DMS 273 (cell line): ENCODE data around the gene PRKAR2A.
A peak's percentile ranks its signal among the peaks of the same experiment; 100 is the strongest.
"Not testable (repeated sequence)": the region's sequence is repeated elsewhere in the genome, so short reads cannot be mapped to it uniquely, and the experiment has no call there.

Experiments
- DNase-seq: peaks from one replicate; lab custom pipeline; 2025; ENCODE audit not compliant: unreplicated experiment; lab: John Stamatoyannopoulos, UW

Gene PRKAR2A

GRCh38 chr3:48782046-48782445, 65.6 kb downstream of the PRKAR2A start:
- no peak for DNase-seq

- not testable (repeated sequence) for DNase-seq
Measured at GRCh38 chr3:48778565-48778964, 69.1 kb downstream of the PRKAR2A start.

DNA sequence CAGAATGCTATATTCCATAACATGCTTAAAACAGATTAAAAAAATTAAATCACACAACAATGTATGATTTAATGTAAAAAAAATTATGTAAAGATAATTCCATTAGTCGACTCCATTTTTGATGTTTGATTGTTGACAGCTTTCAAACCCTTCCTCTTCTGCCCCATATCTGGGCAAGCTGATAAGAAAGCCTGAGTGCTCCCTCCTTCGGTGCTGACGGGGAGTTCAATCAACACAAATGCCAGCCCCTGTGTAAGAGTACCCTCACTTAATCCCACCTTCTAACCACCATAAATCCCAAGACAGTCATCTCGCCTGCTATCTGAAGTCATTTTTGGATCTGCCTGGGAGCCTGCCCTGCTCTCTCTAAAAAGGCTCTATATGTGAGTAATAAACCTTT, 70.8 kb downstream of the PRKAR2A start:
- DNase-seq, result no peak

DNA sequence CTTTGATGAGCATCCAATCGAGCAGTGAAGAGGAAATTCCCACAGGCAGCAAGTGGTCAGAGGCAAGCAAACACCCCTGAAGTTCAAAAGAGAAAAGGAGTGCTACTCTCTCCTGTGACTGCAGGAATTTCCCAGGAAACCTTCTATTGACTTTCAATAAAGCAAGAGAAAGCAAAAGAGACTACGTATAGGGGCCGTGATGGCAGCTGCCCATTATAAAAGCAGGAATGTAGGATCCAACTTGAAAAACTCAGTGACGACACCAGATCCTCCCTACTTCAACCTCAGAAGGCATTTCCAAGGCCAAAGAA, 77.5 kb downstream of the PRKAR2A start:
- DNase-seq, result no peak

GRCh38 chr3:48765376-48765775, 82.3 kb downstream of the PRKAR2A start:
- DNase-seq, result peak; percentile 8

GRCh38 chr3:48762816-48763215, 84.9 kb downstream of the PRKAR2A start:
- no peak for DNase-seq

GRCh38 chr3:48759991-48760540, 87.6 kb downstream of the PRKAR2A start:
- DNase-seq, result not testable (repeated sequence)

GRCh38 chr3:48759531-48759930, 88.1 kb downstream of the PRKAR2A start:
- not testable (repeated sequence) for DNase-seq

DNA sequence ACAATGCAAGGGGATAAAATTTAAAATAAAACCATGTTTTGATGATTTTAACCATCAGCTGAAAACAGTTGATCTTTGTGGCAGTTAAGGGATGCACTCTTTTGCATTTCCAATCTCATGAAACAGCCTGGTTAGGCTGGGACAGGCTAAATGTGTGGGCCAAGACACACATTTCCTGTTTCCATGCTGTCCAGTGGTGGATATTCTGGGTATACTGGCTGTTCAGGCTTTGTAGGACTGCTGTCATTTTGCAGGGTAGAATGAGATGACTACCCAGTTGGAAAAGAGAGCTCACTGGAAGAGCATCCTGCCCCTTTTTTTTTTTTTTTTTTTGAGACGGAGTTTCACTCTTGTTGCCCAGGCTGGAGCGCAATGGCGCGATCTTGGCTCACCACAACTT, 88.6 kb downstream of the PRKAR2A start:
- no peak for DNase-seq

GRCh38 chr3:48756640-48757039, 91.0 kb downstream of the PRKAR2A start:
- no peak for DNase-seq

- DNase-seq, result no peak
Measured at GRCh38 chr3:48750856-48751255, 96.8 kb downstream of the PRKAR2A start.

- no peak for DNase-seq
Measured at GRCh38 chr3:48748754-48749153, 98.9 kb downstream of the PRKAR2A start.

GRCh38 chr3:48747706-48748105, 100.0 kb downstream of the PRKAR2A start:
- peak; percentile 40 for DNase-seq

- DNase-seq, result no peak
Measured at GRCh38 chr3:48747015-48747615, 100.6 kb downstream of the PRKAR2A start.

DNA sequence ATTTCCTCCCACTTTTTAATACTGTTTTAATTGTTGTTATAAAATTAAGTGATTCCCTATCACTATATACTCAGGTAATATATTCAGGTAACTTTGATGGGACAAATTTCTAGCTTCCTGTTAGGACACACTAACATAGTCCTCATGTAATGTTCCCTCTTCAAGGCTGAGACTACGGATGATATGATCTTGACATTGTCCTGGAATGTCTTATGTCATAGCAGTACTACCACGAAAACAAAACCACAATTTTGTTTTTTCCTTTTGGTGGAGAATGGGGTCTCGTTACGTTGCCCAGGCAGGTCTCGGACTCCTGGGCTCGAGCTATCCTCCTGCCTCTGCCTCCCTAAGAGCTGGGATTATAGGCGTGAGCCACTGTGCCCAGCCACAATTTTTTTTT, 103.9 kb downstream of the PRKAR2A start:
- no peak for DNase-seq

GRCh38 chr3:48741226-48741625, 106.4 kb downstream of the PRKAR2A start:
- not testable (repeated sequence) for DNase-seq

- peak; percentile 81 for DNase-seq
Measured at GRCh38 chr3:48739955-48740823, 107.5 kb downstream of the PRKAR2A start.

DNA sequence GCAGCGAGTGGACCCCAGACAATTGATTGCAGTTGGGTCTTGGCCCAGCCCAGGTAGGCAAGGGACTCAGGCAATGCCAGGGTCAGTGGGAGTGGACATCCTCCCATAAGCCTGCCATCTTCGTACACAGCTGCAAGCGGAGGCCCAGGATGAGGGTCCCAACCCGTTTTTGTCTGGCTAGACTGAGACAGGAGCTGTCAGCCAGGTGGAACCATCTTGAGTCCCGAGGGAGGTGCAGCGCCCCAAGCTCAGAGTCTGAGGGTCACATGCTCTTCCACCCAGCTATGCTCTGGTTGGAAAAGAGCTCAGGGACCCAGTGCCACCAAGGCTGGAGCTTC, 108.1 kb downstream of the PRKAR2A start:
- DNase-seq, result no peak

DNA sequence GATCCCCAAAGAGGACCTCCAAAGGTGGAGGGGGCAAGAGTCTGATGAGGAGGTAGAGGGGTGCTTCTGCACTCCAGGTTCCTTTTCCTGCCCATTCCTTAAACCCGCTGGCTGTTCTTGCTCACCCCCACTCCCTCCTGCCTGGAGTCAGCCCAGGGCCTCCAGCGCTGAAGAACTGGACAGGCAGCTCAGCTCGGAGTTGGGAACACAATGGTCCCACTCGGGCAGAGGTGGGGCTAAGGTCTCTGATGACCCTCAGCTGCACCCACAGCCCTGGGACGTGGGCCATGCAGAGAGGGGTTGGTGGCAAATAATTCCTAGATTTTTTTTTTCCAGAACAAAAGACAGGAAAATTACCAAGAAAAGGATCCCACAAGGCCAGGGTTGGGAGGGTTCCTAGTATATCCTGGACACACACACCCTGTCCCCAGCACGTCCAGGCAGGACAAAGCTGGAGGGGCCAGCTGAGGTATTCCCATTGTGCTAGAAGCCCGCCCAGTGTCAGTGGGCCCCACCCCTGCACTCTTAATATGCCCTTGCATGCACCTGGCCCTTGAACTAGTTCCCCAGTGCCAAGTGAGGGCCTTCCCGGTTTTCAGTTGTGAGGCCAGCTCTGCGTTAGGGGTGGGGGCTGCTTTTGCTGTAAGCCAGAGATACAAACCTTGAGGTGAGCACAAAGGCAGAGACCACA, 108.6 kb downstream of the PRKAR2A start:
- no peak for DNase-seq

DNA sequence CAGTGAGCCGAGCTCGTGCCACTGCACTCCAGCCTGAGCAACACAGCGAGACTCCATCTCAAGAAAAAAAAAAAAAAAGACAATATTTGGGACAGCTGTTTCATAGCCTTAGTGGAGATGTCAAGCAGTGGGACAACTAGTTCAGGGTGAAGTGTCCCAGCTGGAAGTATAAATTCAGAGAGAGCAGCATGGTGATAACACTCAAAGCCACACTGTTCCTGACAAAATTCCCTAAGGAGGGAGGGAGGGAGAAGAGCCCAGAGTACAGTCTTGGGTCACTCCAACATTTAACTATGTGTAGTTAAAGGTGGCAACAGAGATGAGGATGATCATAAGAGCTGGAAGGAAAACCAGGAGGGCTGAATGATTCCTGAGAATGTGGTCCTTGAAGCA, 109.5 kb downstream of the PRKAR2A start:
- no peak for DNase-seq

DNA sequence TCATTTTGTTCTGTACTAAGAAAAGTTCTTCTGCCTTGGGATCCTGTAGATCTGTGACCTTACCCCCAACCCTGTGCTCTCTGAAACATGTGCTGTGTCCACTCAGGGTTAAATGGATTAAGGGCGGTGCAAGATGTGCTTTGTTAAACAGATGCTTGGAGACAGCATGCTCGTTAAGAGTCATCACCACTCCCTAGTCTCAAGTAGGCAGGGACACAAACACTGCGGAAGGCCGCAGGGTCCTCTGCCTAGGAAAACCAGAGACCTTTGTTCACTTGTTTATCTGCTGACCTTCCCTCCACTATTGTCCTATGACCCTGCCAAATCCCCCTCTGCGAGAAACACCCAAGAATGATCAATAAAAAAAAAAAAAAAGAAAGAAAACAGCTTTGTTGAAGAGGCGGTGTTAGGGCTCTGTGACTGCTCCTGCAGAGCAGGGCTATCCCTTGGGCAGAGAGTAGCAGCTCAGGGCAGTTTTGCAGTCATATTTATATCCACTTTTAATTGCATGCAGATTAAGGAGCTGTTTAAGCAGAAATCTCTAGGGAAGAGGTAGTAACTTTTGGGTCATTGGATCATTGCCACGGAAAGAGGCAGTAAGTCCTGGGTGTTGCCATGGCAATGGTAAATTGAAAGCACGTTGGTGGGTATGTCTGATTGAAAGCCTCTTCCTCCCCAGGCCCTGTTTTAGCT, 112.5 kb downstream of the PRKAR2A start:
- DNase-seq, result not testable (repeated sequence)
